Thyroid gland (tissue), 4 donors: ENCODE measurements around the gene MYH10. TPM values are rescaled to one million over a fixed set of nuclear protein-coding genes. Genes with fewer than 3 reads are reported as not detected.

Experiments
- DNase-seq, 2 donors: peaks; one replicate each; pipeline ENCODE4 v3.0.0-alpha.2; 2019
- H3K27ac ChIP-seq, 3 donors: fragments of 200-600 bp; sonication (generic); 1 replicate in 2 of 3; 2 replicates in 1 of 3; pipeline ENCODE4 v1.5.1; 2016 to 2019; ENCODE audit warnings: mild to moderate bottlenecking in 1 of 3, moderate library complexity in 1 of 3
- H3K27me3 ChIP-seq: fragments of 200-600 bp; sonication (generic); one replicate; pipeline ENCODE4 v1.5.1; 2019
- H3K36me3 ChIP-seq, 2 donors: fragments of 200-600 bp; sonication (generic); one replicate each; pipeline ENCODE4 v1.5.1; 2016 to 2019
- H3K4me1 ChIP-seq, 2 donors: fragments of 200-600 bp; sonication (generic); one replicate each; pipeline ENCODE4 v1.5.1; 2017 to 2019
- H3K4me3 ChIP-seq, 3 donors: fragments of 200-600 bp; sonication (generic); replicated peaks in 1 of 3; 1 replicate in 2 of 3; 2 replicates in 1 of 3; pipeline ENCODE4 v1.5.1; 2016; ENCODE audit warnings: mild to moderate bottlenecking in 1 of 3
- H3K9me3 ChIP-seq: fragments of 200-600 bp; sonication (generic); one replicate; pipeline ENCODE4 v1.5.1; 2017
- POLR2A ChIP-seq, 2 donors: fragments of 450-650 bp; IDR thresholded peaks; one replicate each; pipeline ENCODE4 v1.6.1; 2017; ENCODE audit warnings: antibody characterized with exemption in 2 of 2, mild to moderate bottlenecking in 2 of 2, moderate library complexity in 1 of 2
- WGBS, 2 donors: methylation state at CpG; one replicate each; pipeline ENCODE4 v1.1.5; 2017; 5-methylcytosine and 5-hydroxymethylcytosine counted together
- intact Hi-C: fragments of 100-400 bp; cut with DNase I; formaldehyde crosslinking; loops from one replicate; pipeline ENCODE4 v1.15.1; 2023
- total RNA-seq, 4 donors: library from RNA; depleted of rRNA; stranded (reverse); fragments of >200 nt; gene quantifications; one replicate each; pipeline ENCODE4 v1.2.3, GENCODE V29; 2016
- TF ChIP-seq, protein P1 (sequence below), 6 experiments: fragments of 200-600 bp in 3 of 6; fragments of 450-650 bp in 3 of 6; sonication (generic) in 3 of 6; IDR thresholded peaks; one replicate each; pipeline ENCODE4 v1.5.1; 2016 to 2019; ENCODE audit warnings: antibody characterized with exemption in 6 of 6, mild to moderate bottlenecking in 2 of 6, inconsistent platforms in 1 of 6, moderate library complexity in 1 of 6

The MYH10 gene
- total RNA-seq, 4 donors from 2014 or later, result 40.8 to 72.2 (median 44.2) TPM

DNA sequence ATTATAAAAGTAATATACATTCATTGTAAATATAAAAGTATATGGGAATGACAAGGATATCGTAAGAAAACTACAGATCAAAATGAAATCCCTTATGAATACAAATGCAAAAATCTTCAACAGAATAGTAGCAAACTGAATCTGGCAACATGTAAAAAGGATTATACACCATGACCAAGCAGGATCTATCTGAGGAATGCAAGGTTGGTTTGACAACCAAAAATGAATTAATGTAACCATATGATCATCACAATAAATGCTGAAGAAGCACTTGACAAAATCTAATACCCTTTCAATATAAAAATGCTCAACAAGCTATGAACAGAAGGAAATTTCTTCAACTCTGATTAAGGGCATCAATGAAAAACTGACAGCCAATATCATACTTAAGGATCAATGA is 146.1 kb downstream of the MYH10 start:
- intact Hi-C loops, result no loop called here
- H3K9me3 ChIP-seq, result no peaks in the 10 kb centered on the region
- no peak for DNase-seq
- H3K27ac ChIP-seq, result no peak overlapping the region
- 98% methylated on average over 1 of the region's 1 CpG for WGBS, 2 donors
- peaks cover 14 to 17% of the 10 kb centered on the region in 2 donors for H3K36me3 ChIP-seq
- no peak overlapping the region for H3K4me3 ChIP-seq
- TF ChIP-seq, protein P1, sequence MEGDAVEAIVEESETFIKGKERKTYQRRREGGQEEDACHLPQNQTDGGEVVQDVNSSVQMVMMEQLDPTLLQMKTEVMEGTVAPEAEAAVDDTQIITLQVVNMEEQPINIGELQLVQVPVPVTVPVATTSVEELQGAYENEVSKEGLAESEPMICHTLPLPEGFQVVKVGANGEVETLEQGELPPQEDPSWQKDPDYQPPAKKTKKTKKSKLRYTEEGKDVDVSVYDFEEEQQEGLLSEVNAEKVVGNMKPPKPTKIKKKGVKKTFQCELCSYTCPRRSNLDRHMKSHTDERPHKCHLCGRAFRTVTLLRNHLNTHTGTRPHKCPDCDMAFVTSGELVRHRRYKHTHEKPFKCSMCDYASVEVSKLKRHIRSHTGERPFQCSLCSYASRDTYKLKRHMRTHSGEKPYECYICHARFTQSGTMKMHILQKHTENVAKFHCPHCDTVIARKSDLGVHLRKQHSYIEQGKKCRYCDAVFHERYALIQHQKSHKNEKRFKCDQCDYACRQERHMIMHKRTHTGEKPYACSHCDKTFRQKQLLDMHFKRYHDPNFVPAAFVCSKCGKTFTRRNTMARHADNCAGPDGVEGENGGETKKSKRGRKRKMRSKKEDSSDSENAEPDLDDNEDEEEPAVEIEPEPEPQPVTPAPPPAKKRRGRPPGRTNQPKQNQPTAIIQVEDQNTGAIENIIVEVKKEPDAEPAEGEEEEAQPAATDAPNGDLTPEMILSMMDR (IDR thresholded peaks at IDR 0.05), result no peak
- no peak for TF ChIP-seq POLR2A (IDR thresholded peaks at IDR 0.05)
- H3K4me1 ChIP-seq, result peaks cover 0 to 3% of the 10 kb centered on the region in 2 donors
- no peaks in the 10 kb centered on the region for H3K27me3 ChIP-seq

GRCh38 chr17:8482546-8482945 is 148.0 kb downstream of the MYH10 start:
- no peak overlapping the region for H3K4me3 ChIP-seq
- H3K9me3 ChIP-seq, result no peaks in the 10 kb centered on the region
- DNase-seq, result no peak
- no peak for TF ChIP-seq POLR2A (IDR thresholded peaks at IDR 0.05)
- TF ChIP-seq, protein P1 (IDR thresholded peaks at IDR 0.05), result no peak
- peaks cover 0 to 3% of the 10 kb centered on the region in 2 donors for H3K4me1 ChIP-seq
- no peaks in the 10 kb centered on the region for H3K27me3 ChIP-seq
- WGBS, 2 donors, result 86 to 89% methylated on average over 5 of the region's 5 CpGs
- no peak overlapping the region for H3K27ac ChIP-seq
- peaks cover 17 to 24% of the 10 kb centered on the region in 2 donors for H3K36me3 ChIP-seq
- intact Hi-C loops, result no loop called here

GRCh38 chr17:8481703-8482102 is 148.8 kb downstream of the MYH10 start:
- no peak overlapping the region for H3K4me3 ChIP-seq
- intact Hi-C loops, result no loop called here
- H3K27me3 ChIP-seq, result no peaks in the 10 kb centered on the region
- H3K27ac ChIP-seq, result no peak overlapping the region
- no peak for DNase-seq
- H3K36me3 ChIP-seq, result peaks cover 17 to 19% of the 10 kb centered on the region in 2 donors
- TF ChIP-seq, protein P1 (IDR thresholded peaks at IDR 0.05), result no peak
- TF ChIP-seq POLR2A (IDR thresholded peaks at IDR 0.05), result no peak
- peaks cover 0 to 3% of the 10 kb centered on the region in 2 donors for H3K4me1 ChIP-seq
- no peaks in the 10 kb centered on the region for H3K9me3 ChIP-seq
- 89 to 92% methylated on average over 4 to 5 of the region's 5 CpGs for WGBS, 2 donors

DNA sequence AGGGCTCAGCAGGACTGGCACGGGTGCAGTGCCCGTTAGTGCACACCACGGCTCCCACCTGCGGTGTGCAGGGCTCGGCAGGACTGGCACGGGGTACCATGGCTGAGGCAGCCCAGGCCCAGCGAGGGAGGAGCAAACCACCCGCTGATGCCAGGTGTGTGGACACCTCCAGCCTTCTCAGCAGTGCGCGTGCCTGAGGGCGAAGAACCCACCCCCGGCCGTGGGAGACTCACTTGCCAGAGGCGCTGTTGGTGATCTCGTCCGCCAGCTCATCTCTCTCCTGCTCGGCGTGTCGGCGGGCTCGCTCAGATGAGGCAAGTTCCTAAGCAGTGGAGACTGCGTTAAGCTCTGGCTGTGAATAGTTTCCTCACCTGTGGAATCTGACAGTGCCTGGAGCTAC is 149.4 kb downstream of the MYH10 start:
- H3K4me1 ChIP-seq, result peaks cover 0 to 3% of the 10 kb centered on the region in 2 donors
- H3K27ac ChIP-seq, result no peak overlapping the region
- WGBS, 2 donors, result 95 to 97% methylated on average over 13 to 21 of the region's 22 CpGs
- no peak for TF ChIP-seq POLR2A (IDR thresholded peaks at IDR 0.05)
- TF ChIP-seq, protein P1 (IDR thresholded peaks at IDR 0.05), result no peak
- intact Hi-C loops, result no loop called here
- H3K27me3 ChIP-seq, result no peaks in the 10 kb centered on the region
- peaks cover 17 to 25% of the 10 kb centered on the region in 2 donors for H3K36me3 ChIP-seq
- DNase-seq, result no peak
- no peak overlapping the region for H3K4me3 ChIP-seq
- H3K9me3 ChIP-seq, result no peaks in the 10 kb centered on the region

DNA sequence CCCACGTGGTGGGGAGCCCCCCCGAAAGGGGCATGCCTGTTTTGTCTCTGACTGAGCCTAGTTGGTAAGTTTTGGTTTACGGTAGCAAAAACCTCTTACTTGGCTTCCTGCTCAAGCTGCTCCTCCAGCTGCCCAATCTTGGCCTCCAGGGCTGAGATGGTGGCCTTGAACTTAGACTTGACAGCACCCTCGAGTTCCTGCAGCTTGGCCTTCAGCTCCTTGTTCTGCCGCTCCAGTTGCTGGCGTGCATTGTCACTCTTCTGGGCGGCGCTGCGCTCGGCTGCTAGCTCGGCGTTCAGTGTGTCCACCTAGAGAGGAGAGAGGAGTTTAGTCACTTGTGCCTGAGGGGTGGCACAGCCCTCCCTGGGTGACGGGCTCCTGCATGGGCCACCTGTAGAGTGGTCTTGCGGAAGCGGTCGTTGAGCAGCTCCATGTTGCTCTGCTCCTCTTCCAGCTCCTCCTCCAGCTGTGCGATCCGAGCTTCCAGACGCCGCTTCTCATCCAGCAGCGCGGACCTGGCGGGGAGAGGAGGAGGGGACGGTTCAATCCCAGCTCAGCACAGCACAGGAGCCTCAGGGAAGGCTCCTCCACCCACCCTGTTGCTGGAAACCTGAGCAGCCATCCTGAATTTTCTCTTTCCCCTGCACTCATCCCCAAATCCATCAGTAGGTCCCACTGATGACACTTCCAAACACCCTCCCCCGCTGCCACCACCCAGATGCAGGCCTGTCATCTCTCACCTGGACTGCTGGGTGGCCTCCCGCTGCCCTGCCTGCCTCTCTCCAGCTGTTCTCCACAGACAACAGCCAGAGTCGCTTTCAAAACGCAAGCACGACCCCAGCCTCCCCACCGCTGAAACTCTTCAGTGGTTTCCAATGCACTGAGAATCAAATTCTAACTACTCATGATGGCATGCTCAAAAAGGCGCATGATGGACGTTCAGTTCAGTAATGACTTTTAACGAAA is 150.2 kb downstream of the MYH10 start:
- WGBS, 2 donors, result 88 to 93% methylated on average over 32 to 33 of the region's 33 CpGs
- Histone ChIP-seq H3K4me3 (no peak overlapping the region), H3K4me1 (peaks cover 0 to 3% of the 10 kb centered on the region in 2 donors), H3K9me3 (no peaks in the 10 kb centered on the region), H3K36me3 (peaks cover 20 to 33% of the 10 kb centered on the region in 2 donors), H3K27ac (no peak overlapping the region), H3K27me3 (no peaks in the 10 kb centered on the region)
- intact Hi-C loops, result no loop called here
- no peak for TF ChIP-seq POLR2A (IDR thresholded peaks at IDR 0.05)
- TF ChIP-seq, protein P1 (IDR thresholded peaks at IDR 0.05), result no peak
- DNase-seq, result no peak
